ENCODE data around the gene CASKIN2. TPM values are rescaled to one million over a fixed set of nuclear protein-coding genes. Genes with fewer than 3 reads are reported as not detected.

The CASKIN2 gene
- polyA plus RNA-seq, 3 donors: 0.33 TPM; not detected in 2

GRCh38 chr17:75518983-75519537 lies 3.7 kb upstream of the CASKIN2 start:
- H3K4me3 ChIP-seq (replicated peaks in 1 of 3; ENCODE audit: low read depth in 2 of 3, low read length in 3 of 3): no peak overlapping the region

GRCh38 chr17:75518201-75518600 lies 2.9 kb upstream of the CASKIN2 start:
- peaks cover 3 to 28% of the 10 kb centered on the region in 2 donors for H3K27me3 ChIP-seq (ENCODE audit: control insufficient read depth in 2 of 2, insufficient read depth in 2 of 2, low read length in 2 of 2)
- no peak overlapping the region for H3K4me2 ChIP-seq (replicated peaks; ENCODE audit: extremely low read depth, low read length, poor library complexity, severe bottlenecking)
- WGBS (ENCODE audit: insufficient coverage): 0% methylated on average over 2 of the region's 3 CpGs
- TF ChIP-seq CTCF (IDR thresholded peaks at IDR 0.05): no peak
- H3K9me3 Mint-ChIP-seq: peaks cover 0 to 2% (median 0%) of the 10 kb centered on the region in 7 donors
- H3K27ac ChIP-seq (ENCODE audit: low read depth in 1 of 2, low read length in 2 of 2): no peak overlapping the region
- DNase-seq: no peak
- H3K4me1 ChIP-seq (ENCODE audit: control insufficient read depth in 1 of 2, insufficient read depth in 2 of 2, low read length in 2 of 2): peaks cover 18 to 38% of the 10 kb centered on the region in 2 donors
- H3K79me2 ChIP-seq (ENCODE audit: insufficient read depth, low read length): no peaks in the 10 kb centered on the region
- no peak overlapping the region for H3K27ac Mint-ChIP-seq
- no peak overlapping the region for H2AFZ ChIP-seq (ENCODE audit: insufficient read depth, low read depth, low read length, poor library complexity, severe bottlenecking)
- H4K20me1 ChIP-seq (ENCODE audit: insufficient read depth, low read length): no peaks in the 10 kb centered on the region
- peaks cover 18% of the 10 kb centered on the region for H3K4me1 Mint-ChIP-seq
- no peaks in the 10 kb centered on the region for H3K9me3 ChIP-seq (replicated peaks in 1 of 2; ENCODE audit: control insufficient read depth in 1 of 2, insufficient read depth in 1 of 2, low read length in 2 of 2)
- H3K4me3 ChIP-seq (replicated peaks in 1 of 3; ENCODE audit: low read depth in 2 of 3, low read length in 3 of 3): no peak overlapping the region
- peak overlapping the region; percentile 76 to 87 for H3K4me3 Mint-ChIP-seq
- no peak overlapping the region for H3K9ac ChIP-seq (ENCODE audit: insufficient read depth, low read length, poor library complexity, severe bottlenecking)
- no peaks in the 10 kb centered on the region for H3K36me3 ChIP-seq (replicated peaks in 1 of 2; ENCODE audit: control insufficient read depth in 1 of 2, insufficient read depth in 2 of 2, low read length in 2 of 2)
- peaks cover 17 to 24% of the 10 kb centered on the region in 2 donors for H3K36me3 Mint-ChIP-seq
- intact Hi-C loops (cut with micrococcal nuclease): loop anchor here in 1 of 2 donors (5.0 kb wide), 3 partner anchors 54 to 69 kb away; partner anchors contain the start of genes MYO15B and TMEM94
- H3K27me3 Mint-ChIP-seq (ENCODE audit: low read depth in 3 of 3): peaks cover 12 to 38% (median 24%) of the 10 kb centered on the region in 3 donors

More at GRCh38 chr17:75518983-75519537, 3.7 kb upstream of the CASKIN2 start:
- H3K9ac ChIP-seq (ENCODE audit: insufficient read depth, low read length, poor library complexity, severe bottlenecking): no peak overlapping the region
- H4K20me1 ChIP-seq (ENCODE audit: insufficient read depth, low read length): no peaks in the 10 kb centered on the region
- Mint-ChIP-seq H3K4me1 (peaks cover 18% of the 10 kb centered on the region), H3K9me3 (no peaks in the 10 kb centered on the region), H3K27ac (peak overlapping the region in 1 of 7 donors; percentile 1), H3K4me3 (no peak overlapping the region), H3K36me3 (peaks cover 17 to 24% of the 10 kb centered on the region in 2 donors), H3K27me3 (ENCODE audit: low read depth in 3 of 3) (peaks cover 13 to 33% (median 22%) of the 10 kb centered on the region in 3 donors)
- H3K9me3 ChIP-seq (replicated peaks in 1 of 2; ENCODE audit: control insufficient read depth in 1 of 2, insufficient read depth in 1 of 2, low read length in 2 of 2): no peaks in the 10 kb centered on the region
- no peaks in the 10 kb centered on the region for H3K36me3 ChIP-seq (replicated peaks in 1 of 2; ENCODE audit: control insufficient read depth in 1 of 2, insufficient read depth in 2 of 2, low read length in 2 of 2)
- no peaks in the 10 kb centered on the region for H3K79me2 ChIP-seq (ENCODE audit: insufficient read depth, low read length)
- peaks cover 3 to 23% of the 10 kb centered on the region in 2 donors for H3K27me3 ChIP-seq (ENCODE audit: control insufficient read depth in 2 of 2, insufficient read depth in 2 of 2, low read length in 2 of 2)
- WGBS (ENCODE audit: insufficient coverage): 96% methylated on average over 4 of the region's 9 CpGs
- H3K4me2 ChIP-seq (replicated peaks; ENCODE audit: extremely low read depth, low read length, poor library complexity, severe bottlenecking): no peak overlapping the region
- no peak for TF ChIP-seq CTCF (IDR thresholded peaks at IDR 0.05)
- peaks cover 18 to 38% of the 10 kb centered on the region in 2 donors for H3K4me1 ChIP-seq (ENCODE audit: control insufficient read depth in 1 of 2, insufficient read depth in 2 of 2, low read length in 2 of 2)
- intact Hi-C loops (cut with micrococcal nuclease): loop anchor here in 1 of 2 donors (5.0 kb wide), 3 partner anchors 53 to 68 kb away; partner anchors contain the start of genes MYO15B and TMEM94
- no peak overlapping the region for H2AFZ ChIP-seq (ENCODE audit: insufficient read depth, low read depth, low read length, poor library complexity, severe bottlenecking)
- no peak for DNase-seq
- no peak overlapping the region for H3K27ac ChIP-seq (ENCODE audit: low read depth in 1 of 2, low read length in 2 of 2)

Measured in CD14-positive monocyte (primary cell).